ENCODE data around the gene RANBP3L. TPM values are rescaled to one million over a fixed set of nuclear protein-coding genes. Genes with fewer than 3 reads are reported as not detected.

RANBP3L gene
- total RNA-seq, 1 experiment from 2014 or later = not detected

DNA sequence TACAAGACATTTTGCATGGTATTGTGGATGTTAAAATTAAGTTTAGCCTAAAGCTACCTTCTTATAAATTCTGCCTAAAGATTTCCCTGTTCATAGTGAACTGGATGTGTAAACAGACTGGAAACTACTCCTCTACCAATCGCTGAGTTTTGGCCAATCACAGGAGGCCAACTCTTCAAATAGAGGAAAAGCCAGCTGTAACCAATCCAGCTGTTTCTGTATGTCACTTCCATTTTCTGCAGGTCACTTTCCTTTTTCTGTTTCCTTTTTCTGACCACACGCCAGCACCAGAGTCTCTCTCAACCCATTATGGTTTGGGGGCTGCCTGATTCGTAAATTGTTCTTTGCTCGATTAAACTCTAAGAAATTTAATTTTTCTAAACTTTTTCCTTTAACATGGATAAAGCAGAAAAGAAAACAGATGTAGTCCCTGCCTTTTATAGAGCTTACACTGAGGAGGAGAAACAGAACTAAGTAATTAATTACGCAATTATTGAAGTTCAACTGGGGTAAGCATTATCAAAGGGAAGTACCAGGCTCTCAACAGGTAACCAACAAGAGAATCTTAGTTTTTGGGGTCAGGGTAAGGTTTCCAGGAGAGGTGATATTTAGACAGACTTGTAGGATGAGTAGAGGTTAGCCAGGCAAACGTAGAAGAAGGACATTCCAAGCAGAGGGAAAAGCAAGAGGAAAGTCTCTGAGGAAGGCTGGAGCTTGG lies 27.7 kb downstream of the RANBP3L start:
- H3K27ac ChIP-seq (ENCODE audit: insufficient read length, low read depth, low read length) = no peak overlapping the region
- Mint-ChIP-seq H3K27ac (no peak overlapping the region), H3K4me3 (no peak overlapping the region), H3K4me1 (peaks cover 6 to 9% of the 10 kb centered on the region in 2 experiments), H3K36me3 (ENCODE audit: insufficient read depth in 1 of 3, low read depth in 3 of 3) (no peaks in the 10 kb centered on the region), H3K27me3 (ENCODE audit: low read depth) (no peaks in the 10 kb centered on the region; the same call in 1 of the 2 replicates), H3K9me3 (no peaks in the 10 kb centered on the region)
- H3K23ac ChIP-seq (ENCODE audit: insufficient read length, low read depth, low read length) = no peak overlapping the region
- H3K4ac ChIP-seq (ENCODE audit: low read depth, low read length) = no peak overlapping the region
- H3T11ph ChIP-seq (ENCODE audit: low read length) = no peak overlapping the region
- TF ChIP-seq, protein P1, sequence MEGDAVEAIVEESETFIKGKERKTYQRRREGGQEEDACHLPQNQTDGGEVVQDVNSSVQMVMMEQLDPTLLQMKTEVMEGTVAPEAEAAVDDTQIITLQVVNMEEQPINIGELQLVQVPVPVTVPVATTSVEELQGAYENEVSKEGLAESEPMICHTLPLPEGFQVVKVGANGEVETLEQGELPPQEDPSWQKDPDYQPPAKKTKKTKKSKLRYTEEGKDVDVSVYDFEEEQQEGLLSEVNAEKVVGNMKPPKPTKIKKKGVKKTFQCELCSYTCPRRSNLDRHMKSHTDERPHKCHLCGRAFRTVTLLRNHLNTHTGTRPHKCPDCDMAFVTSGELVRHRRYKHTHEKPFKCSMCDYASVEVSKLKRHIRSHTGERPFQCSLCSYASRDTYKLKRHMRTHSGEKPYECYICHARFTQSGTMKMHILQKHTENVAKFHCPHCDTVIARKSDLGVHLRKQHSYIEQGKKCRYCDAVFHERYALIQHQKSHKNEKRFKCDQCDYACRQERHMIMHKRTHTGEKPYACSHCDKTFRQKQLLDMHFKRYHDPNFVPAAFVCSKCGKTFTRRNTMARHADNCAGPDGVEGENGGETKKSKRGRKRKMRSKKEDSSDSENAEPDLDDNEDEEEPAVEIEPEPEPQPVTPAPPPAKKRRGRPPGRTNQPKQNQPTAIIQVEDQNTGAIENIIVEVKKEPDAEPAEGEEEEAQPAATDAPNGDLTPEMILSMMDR (conservative IDR thresholded peaks at IDR 0.05) = no peak
- no peak overlapping the region for H2BK120ac ChIP-seq (ENCODE audit: low read depth, low read length, poor library complexity, severe bottlenecking)
- H3K9ac ChIP-seq (ENCODE audit: extremely low read depth, insufficient read length, low read length) = no peak overlapping the region
- no peak overlapping the region for H2AK5ac ChIP-seq (ENCODE audit: insufficient read length, low read length)
- no peak overlapping the region for H4K5ac ChIP-seq (ENCODE audit: insufficient read length, low read depth, low read length)
- no peak overlapping the region for H3K18ac ChIP-seq (ENCODE audit: insufficient read length, low read depth, low read length)
- WGBS (ENCODE audit: extremely low coverage, insufficient read length, low lambda C conversion rate) = no CpG with 5 or more reads among the region's 6 CpGs
- no peak overlapping the region for H3K4me2 ChIP-seq (ENCODE audit: insufficient read depth, insufficient read length, low read length)
- no peak overlapping the region for H2BK20ac ChIP-seq (ENCODE audit: low read depth, low read length, poor library complexity, severe bottlenecking)
- H4K20me1 ChIP-seq (ENCODE audit: control insufficient read depth, insufficient read depth, insufficient read length) = no peaks in the 10 kb centered on the region
- no peak overlapping the region for H3K56ac ChIP-seq (ENCODE audit: insufficient read length, low read depth, low read length)
- no peaks in the 10 kb centered on the region for H3K9me3 ChIP-seq (ENCODE audit: control insufficient read depth, low read depth, low read length)
- H3K79me2 ChIP-seq (ENCODE audit: insufficient read depth, low read length) = no peaks in the 10 kb centered on the region
- no peak overlapping the region for H4K91ac ChIP-seq (ENCODE audit: insufficient read length, low read depth, low read length)
- H3K23me2 ChIP-seq (ENCODE audit: insufficient read length, low read depth, low read length, poor library complexity, severe bottlenecking) = no peaks in the 10 kb centered on the region
- no peak overlapping the region for H2AFZ ChIP-seq (ENCODE audit: low read length)
- H3K79me1 ChIP-seq (ENCODE audit: insufficient read depth, low read depth, low read length, poor library complexity, severe bottlenecking) = no peaks in the 10 kb centered on the region
- H2BK12ac ChIP-seq (ENCODE audit: insufficient read length, low read depth, low read length) = no peak overlapping the region
- DNase-seq = no peak
- H3K14ac ChIP-seq (ENCODE audit: insufficient read depth, low read length) = no peak overlapping the region
- no peak overlapping the region for H2BK5ac ChIP-seq (ENCODE audit: insufficient read length, low read length)
- H4K8ac ChIP-seq (replicated peaks; ENCODE audit: insufficient read length, low read depth, low read length) = no peak overlapping the region
- H3K4me1 ChIP-seq (ENCODE audit: insufficient read depth, low read length) = no peaks in the 10 kb centered on the region
- H3K27me3 ChIP-seq (ENCODE audit: insufficient read depth, low read length) = no peaks in the 10 kb centered on the region
- H2BK15ac ChIP-seq (ENCODE audit: low read depth, low read length) = no peak overlapping the region
